GM19240 (cell line): Measurements from ENCODE around the gene ZMIZ1.
A peak's percentile ranks its signal among the peaks of the same experiment; 100 is the strongest.

Experiments used
- DNase-seq: peaks from one replicate; pipeline ENCODE4 v3.0.0; 2011; ENCODE audit warnings: low spot score; ENCODE audit not compliant: insufficient read length

The ZMIZ1 gene

GRCh38 chr10:79098061-79098460 lies 29.3 kb downstream of the ZMIZ1 start:
- no peak for DNase-seq

GRCh38 chr10:79098596-79099015 lies 29.8 kb downstream of the ZMIZ1 start:
- peak; percentile 34 for DNase-seq

- DNase-seq, result no peak
Measured at GRCh38 chr10:79099898-79100448, 31.2 kb downstream of the ZMIZ1 start.

DNA sequence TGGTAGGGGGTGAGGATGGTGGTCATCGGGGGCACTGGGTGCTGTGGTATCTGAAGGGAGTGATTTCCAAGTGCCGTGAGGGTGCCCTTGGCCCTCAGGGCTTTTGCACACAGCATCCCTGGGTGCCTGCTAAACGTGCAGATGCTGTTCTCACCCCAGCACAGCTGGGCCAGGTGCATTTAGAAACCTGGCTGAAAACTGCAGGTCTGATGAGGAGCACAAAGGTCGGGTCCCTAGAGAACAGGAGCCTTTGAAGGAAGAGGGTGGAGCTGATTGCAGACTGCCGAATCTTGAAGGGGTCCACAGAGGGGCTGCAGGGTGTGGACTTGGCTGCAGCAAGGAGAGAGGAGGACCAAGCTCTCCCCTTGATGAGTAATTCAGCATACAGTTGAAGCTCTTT lies 32.0 kb downstream of the ZMIZ1 start:
- DNase-seq, result no peak

GRCh38 chr10:79101560-79102497 lies 33.1 kb downstream of the ZMIZ1 start:
- DNase-seq, result no peak

DNA sequence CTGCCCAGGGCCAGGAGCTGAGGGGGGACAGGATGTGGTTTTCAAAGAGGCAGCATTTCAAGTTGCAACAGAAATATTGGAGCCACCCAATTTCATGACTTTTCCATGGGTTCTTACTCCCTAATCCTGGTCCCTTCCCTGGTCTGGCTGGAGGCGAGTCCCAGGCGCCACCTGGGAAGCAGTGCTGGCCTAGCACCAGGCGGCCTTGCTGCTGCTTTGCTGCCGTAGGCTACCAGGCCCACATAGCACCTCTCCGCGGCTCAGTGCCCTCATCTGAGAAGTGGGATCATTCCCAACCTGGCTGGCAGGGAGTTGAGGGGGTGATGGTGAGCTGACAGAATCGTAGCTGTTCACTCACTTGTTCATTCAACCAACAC lies 33.7 kb downstream of the ZMIZ1 start:
- DNase-seq, result no peak

- no peak for DNase-seq
Measured at GRCh38 chr10:79103129-79103528, 34.4 kb downstream of the ZMIZ1 start.

DNA sequence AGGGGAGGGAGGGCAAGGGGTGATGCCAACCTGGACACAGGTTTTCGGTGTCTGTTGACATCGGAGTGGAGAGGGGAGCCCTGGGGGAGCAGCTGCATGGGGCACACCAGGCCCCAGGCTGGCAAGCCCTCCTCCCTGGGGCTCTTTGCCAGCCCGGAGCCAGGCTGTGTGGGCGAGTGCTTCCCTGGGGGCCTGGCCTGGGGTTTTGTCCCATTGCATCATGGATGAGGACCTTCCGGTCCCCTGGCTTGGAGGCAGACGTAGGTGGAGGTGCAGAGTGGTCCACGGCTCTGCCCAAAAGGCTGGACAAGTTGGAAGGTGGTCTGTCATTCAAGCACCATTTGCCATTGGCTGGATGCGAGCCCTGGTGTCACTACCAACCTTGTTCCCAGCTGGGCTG lies 34.8 kb downstream of the ZMIZ1 start:
- no peak for DNase-seq

GRCh38 chr10:79105150-79105739 lies 36.5 kb downstream of the ZMIZ1 start:
- DNase-seq, result no peak

- no peak for DNase-seq
Measured at GRCh38 chr10:79105818-79106217, 37.1 kb downstream of the ZMIZ1 start.

- DNase-seq, result no peak
Measured at GRCh38 chr10:79106256-79107050, 37.7 kb downstream of the ZMIZ1 start.

DNA sequence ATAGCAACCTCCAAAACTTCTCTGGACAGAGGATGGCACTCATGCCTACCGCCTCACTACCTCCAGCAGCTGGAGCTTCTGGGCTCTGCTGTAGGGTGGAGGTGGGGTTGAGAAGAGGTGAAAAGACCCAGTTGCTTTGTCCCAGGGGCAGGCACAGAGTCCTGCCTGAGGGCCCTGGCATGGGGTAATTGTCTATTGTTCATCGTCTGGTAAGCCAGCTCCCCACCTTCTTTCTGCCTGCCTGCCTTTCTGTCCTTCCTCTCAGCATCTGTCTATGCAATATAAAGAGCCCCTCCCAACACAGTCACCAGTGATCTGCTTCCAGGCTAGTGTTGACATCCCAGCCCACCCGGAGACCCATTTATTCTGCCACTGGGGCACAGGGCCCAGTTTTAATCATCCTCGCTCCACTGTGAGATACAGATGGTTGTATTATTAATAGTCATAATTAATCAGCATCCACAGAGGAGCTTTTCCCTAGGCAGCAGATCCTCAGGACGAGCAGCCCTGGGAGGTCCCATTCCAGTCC lies 39.0 kb downstream of the ZMIZ1 start:
- DNase-seq, result no peak

DNA sequence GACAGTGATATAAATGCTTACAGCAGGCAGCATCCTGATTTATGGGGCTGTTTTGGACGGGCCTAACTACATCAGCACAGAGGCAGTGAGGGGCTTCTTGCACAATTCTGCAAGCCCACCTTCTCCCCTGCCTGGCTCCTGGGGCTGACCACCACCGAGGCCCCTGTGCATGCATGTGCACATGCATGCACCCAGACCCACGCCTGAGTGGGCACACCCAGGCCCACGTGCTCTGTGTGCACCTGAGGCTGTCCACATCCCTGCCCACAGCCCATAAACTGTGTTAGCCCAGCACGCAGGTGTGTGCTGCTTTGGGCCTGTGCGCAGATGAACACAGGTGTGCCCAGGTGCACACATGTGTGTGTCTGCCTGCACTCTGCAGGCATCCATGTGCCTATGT lies 40.0 kb downstream of the ZMIZ1 start:
- DNase-seq, result no peak

- DNase-seq, result no peak
Measured at GRCh38 chr10:79111427-79111826, 42.7 kb downstream of the ZMIZ1 start.

GRCh38 chr10:79111846-79112614 lies 43.3 kb downstream of the ZMIZ1 start:
- no peak for DNase-seq

GRCh38 chr10:79112881-79113431 lies 44.2 kb downstream of the ZMIZ1 start:
- DNase-seq, result no peak

GRCh38 chr10:79113827-79114226 lies 45.1 kb downstream of the ZMIZ1 start:
- no peak for DNase-seq

DNA sequence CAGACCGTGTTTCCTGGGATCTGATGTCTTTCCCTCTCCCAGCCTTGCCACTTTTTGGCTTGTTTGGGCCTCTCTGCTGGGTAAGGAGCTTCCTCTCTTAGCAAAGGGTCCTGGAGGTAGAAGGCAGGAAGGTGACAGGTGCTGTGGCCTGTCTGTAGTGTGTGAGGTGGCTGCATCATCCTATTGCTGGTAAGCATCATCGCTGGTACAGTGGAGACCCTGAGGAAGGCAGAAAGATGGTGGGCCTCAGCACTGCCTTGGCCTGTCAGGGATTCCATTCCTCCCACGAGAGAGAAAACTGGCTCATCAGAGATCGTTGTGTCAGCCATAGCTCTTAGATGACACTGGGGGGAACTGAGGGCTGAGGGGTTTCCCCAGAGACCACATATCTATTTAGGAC lies 46.5 kb downstream of the ZMIZ1 start:
- no peak for DNase-seq

GRCh38 chr10:79116368-79116767 lies 47.6 kb downstream of the ZMIZ1 start:
- no peak for DNase-seq
